Activated T-cell treated with anti-CD3 and anti-CD28 coated beads, Interleukin-2, amount 50 U/mL, for 4 hours (primary cell): Measurements from ENCODE around the gene MEIS3. TPM values are rescaled to one million over a fixed set of nuclear protein-coding genes. Genes with fewer than 3 reads are reported as not detected.

Experiments
- ATAC-seq, 2 donors: fragments of 200-7000 bp; cut with Tn5 transposase; one replicate each; pipeline ENCODE4 v1.10.0; 2021
- DNase-seq: peaks from one replicate; pipeline ENCODE4 v3.0.0-alpha.2; 2020
- H3K27me3 Mint-ChIP-seq: one replicate; pipeline ENCODE4 v1.8.0; 2021; ENCODE audit warnings: low read depth, mixed read lengths
- H3K36me3 Mint-ChIP-seq: one replicate; pipeline ENCODE4 v1.8.0; 2022; ENCODE audit warnings: mixed read lengths; ENCODE audit not compliant: insufficient read depth
- H3K4me1 Mint-ChIP-seq: one replicate; pipeline ENCODE4 v1.8.0; 2021; ENCODE audit warnings: low read depth, mixed read lengths
- H3K4me3 Mint-ChIP-seq: one replicate; pipeline ENCODE4 v1.8.0; 2021; ENCODE audit warnings: mild to moderate bottlenecking, moderate library complexity, mixed read lengths
- H3K9me3 Mint-ChIP-seq: one replicate; pipeline ENCODE4 v1.8.0; 2021; ENCODE audit warnings: mixed read lengths
- total RNA-seq, 3 donors: library from RNA; stranded (reverse); gene quantifications; one replicate each; pipeline ENCODE4 v1.2.1, GENCODE V29; 2021

The MEIS3 gene
- total RNA-seq, 3 donors from 2014 or later = 0.16 TPM; not detected in 2

GRCh38 chr19:47356900-47357299 is 62.4 kb downstream of the MEIS3 start:
- ATAC-seq (no peak), DNase-seq (no peak)
- Mint-ChIP-seq H3K27me3 (no peaks in the 10 kb centered on the region), H3K4me1 (peaks cover 11% of the 10 kb centered on the region), H3K4me3 (no peak overlapping the region), H3K9me3 (no peaks in the 10 kb centered on the region), H3K36me3 (peaks cover 50% of the 10 kb centered on the region)

- Mint-ChIP-seq H3K9me3 (peaks cover 4% of the 10 kb centered on the region), H3K4me3 (no peak overlapping the region), H3K36me3 (peaks cover 40% of the 10 kb centered on the region), H3K27me3 (no peaks in the 10 kb centered on the region), H3K4me1 (peaks cover 40% of the 10 kb centered on the region)
- DNase-seq (no peak), ATAC-seq (no peak)
Measured at GRCh38 chr19:47353307-47353712, 66.0 kb downstream of the MEIS3 start.

Other genes with a start within 250 kb of the MEIS3 start
- 1 to 10 TPM; 4.4 to 6.0 (median 5.7) TPM for gene BBC3, start 188.3 kb downstream of the MEIS3 start, total RNA-seq
- 10 to 100 TPM; 24.0 to 34.5 (median 30.4) TPM for gene CCDC9, start 163.0 kb downstream of the MEIS3 start, total RNA-seq
- 10 to 100 TPM in 2 of 3 donors, 1 to 10 TPM in 1; 9.9 to 10.1 (median 10.0) TPM for gene INAFM1, start 144.6 kb downstream of the MEIS3 start, total RNA-seq
- gene C5AR1, start 109.7 kb downstream of the MEIS3 start, total RNA-seq = under 1 TPM; 0.63 to 0.83 (median 0.68) TPM
- not detected for gene C5AR2, start 87.4 kb downstream of the MEIS3 start, total RNA-seq
- gene DHX34, start 70.2 kb downstream of the MEIS3 start, total RNA-seq = 10 to 100 TPM; 38.1 to 41.0 (median 38.6) TPM
- under 1 TPM in 1 of 3 donors, not detected in 2; 0.05 TPM for gene SLC8A2, start 52.4 kb upstream of the MEIS3 start, total RNA-seq
- gene KPTN, start 64.7 kb upstream of the MEIS3 start, total RNA-seq = 10 to 100 TPM; 12.3 to 17.4 (median 14.9) TPM
- 100 to 1,000 TPM in 2 of 3 donors, 10 to 100 TPM in 1; 94.5 to 106 (median 106) TPM for gene NAPA, start 95.5 kb upstream of the MEIS3 start, total RNA-seq
- gene ZNF541, start 153.6 kb upstream of the MEIS3 start, total RNA-seq = under 1 TPM; 0.11 to 0.22 (median 0.13) TPM
- 10 to 100 TPM; 11.8 to 16.3 (median 11.9) TPM for gene BICRA, start 189.6 kb upstream of the MEIS3 start, total RNA-seq